ENCODE measurements around the gene RBPJ. TPM values are rescaled to one million over a fixed set of nuclear protein-coding genes. Genes with fewer than 3 reads are reported as not detected.

Gene RBPJ
- total RNA-seq, 4 donors from 2014 or later = 115 to 214 (median 173) TPM

DNA sequence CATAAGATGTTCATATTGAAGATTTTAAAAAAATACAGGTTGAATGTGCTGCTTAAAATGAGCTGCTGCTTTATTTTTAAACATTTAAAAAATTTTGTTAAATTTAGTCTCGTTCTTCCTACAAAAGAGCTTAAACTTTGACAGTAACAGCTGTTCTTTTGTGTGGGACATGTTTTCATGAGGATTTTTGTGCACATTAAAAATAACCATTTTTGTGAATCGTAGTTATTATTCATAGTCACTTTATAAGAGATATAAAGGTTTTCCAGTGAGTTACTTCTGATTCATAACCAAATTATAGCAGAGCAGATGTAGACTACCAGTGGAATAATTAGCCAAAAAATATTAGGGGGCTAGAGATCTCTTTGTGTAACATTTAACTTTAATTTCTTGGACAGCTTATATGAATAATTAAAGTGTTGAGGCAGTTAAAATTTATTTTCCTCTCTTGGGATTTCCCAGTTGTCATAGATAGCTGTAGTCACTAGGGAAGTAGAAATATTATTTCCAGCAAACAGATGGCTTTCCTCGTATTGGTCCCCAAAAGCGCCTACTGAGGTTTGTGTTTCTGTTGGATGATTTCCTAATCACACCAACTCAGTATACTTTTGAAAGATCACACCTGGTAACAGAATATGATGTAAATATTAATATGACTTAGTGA, 24.2 kb downstream of the RBPJ start:
- TF ChIP-seq, protein P1, sequence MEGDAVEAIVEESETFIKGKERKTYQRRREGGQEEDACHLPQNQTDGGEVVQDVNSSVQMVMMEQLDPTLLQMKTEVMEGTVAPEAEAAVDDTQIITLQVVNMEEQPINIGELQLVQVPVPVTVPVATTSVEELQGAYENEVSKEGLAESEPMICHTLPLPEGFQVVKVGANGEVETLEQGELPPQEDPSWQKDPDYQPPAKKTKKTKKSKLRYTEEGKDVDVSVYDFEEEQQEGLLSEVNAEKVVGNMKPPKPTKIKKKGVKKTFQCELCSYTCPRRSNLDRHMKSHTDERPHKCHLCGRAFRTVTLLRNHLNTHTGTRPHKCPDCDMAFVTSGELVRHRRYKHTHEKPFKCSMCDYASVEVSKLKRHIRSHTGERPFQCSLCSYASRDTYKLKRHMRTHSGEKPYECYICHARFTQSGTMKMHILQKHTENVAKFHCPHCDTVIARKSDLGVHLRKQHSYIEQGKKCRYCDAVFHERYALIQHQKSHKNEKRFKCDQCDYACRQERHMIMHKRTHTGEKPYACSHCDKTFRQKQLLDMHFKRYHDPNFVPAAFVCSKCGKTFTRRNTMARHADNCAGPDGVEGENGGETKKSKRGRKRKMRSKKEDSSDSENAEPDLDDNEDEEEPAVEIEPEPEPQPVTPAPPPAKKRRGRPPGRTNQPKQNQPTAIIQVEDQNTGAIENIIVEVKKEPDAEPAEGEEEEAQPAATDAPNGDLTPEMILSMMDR (IDR thresholded peaks at IDR 0.05; ENCODE audit: low read depth) = no peak

DNA sequence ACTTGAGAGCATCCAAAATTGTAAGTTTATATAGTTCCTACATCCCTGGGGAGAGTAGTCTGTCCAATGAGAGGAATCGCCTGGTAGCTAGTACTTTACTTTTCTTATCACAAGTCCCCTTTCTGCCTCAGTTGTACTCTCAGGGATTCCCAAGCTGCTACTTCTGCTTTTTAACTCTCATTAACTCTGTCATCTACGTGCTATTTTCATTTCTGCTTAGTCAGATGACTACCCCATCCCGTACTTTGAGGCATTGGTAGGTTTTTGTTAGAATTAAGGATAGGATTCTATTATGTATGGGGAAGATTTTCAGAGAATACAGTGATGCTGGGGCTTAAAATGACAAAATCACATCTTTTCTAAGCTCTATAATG, 24.7 kb downstream of the RBPJ start:
- TF ChIP-seq, protein P1 (IDR thresholded peaks at IDR 0.05; ENCODE audit: low read depth) = no peak

DNA sequence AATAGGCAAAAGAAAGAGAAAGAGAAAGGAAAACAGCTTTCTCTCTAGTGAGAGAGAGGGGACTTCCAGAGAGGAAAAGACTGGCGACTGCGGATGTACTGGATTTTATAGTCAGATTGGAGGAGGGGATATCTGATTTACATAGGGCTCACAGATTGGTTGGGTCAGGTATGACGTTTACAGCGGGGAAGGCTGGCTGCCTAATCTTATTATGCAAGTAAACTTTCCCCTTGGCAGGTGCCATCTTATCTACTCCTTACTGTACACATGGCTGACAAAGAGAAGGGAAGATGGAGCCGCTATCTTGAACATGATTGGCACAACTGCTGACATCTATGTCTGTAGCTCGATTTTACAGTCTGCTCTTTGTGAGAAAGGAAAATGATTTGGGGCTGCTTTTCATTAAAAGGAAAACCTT, 25.4 kb downstream of the RBPJ start:
- TF ChIP-seq, protein P1 (IDR thresholded peaks at IDR 0.05; ENCODE audit: low read depth) = no peak

DNA sequence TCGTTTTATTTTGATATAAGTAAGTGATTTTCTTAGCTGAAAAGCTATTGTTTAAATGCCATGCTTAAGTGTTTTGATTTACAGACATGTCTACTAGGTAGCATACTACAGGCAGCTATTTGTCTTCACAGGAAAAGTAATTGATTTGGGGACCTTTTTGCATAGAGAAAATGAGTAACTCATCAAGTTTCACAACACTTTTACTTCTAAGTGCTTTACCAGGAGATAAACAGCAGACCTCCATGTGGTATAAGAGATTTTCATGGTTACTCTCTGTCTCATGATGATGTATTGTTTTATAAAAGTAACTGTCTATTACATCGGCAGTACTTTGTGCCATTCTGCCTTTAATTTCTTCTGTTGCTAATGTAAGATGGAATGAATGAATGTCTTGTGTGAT, 28.7 kb downstream of the RBPJ start:
- TF ChIP-seq, protein P1 (IDR thresholded peaks at IDR 0.05; ENCODE audit: low read depth) = no peak

DNA sequence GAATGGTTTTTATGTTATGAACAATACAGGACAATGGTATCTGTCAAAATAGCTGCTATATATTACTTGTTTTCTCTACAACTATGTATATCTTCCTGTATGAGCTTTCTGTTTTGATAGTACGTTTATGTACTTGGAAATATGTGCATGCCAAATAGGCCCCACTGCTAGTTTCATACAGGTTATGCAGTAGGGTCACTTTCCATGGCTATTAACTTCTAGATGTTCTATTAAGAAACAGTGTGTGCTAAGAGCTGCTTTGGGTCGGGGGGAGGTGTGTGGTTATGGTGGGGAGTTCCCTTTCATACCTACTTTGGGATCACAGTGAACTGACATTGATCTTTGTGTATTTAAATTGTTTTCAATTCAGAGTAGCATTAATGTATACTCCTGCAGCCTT, 30.9 kb downstream of the RBPJ start:
- TF ChIP-seq, protein P1 (IDR thresholded peaks at IDR 0.05; ENCODE audit: low read depth) = no peak

DNA sequence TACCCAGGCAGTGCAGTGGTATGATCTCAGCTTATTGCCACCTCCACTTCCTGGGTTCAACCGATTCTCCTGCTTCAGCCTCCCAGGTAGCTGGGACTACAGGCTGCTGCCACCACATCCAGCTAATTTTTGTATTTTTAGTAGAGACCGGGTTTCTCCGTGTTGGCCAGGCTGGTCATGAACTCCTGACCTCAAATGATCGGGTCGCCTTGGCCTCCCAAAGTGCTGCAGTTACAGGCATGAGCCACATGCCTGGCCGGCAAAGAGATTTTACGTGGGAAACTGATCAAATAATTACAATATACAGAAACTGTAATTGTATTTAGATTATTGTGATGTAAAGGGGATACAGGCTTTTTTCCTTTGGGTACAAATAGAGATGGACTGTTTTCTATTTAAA, 33.7 kb downstream of the RBPJ start:
- TF ChIP-seq, protein P1 (IDR thresholded peaks at IDR 0.05; ENCODE audit: low read depth) = no peak

DNA sequence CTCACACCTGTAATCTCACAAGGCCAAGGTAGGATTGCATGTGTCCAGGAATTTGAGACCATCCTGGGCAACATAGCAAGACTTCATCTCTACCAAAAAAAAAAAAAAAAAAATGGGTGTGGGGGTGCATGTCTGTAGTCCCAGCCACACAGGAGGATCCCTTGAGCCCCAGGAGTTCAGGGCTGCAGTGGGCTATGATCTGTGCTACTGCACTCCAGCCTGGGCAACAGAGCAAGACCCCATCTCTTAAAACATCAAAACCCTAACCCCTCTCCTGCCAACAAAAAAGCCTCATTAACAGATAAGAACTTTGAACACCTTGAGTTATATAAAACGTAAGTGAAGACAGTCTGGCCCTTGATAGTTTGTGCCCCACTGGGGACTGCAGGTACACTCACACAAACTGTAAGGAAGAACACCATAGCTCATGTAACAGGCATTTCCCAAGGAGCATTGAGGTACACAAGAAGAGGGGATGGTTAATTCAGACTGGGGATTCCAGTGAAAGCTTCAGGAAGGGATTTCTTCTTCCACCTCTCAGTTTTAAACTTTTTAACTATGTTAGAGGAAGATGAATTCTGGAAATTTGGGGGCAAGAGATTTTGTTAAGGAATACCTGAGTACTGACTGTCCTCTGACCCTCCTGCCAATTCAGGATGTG, 34.7 kb downstream of the RBPJ start:
- TF ChIP-seq, protein P1 (IDR thresholded peaks at IDR 0.05; ENCODE audit: low read depth) = no peak
